Gastrocnemius medialis (tissue), 4 donors: ENCODE data around the gene ZNF326.

ENCODE experiments used
- CTCF ChIP-seq, 5 experiments: fragments of 450-650 bp in 3 of 5; fragments of 200-600 bp in 2 of 5; sonication (generic) in 2 of 5; IDR thresholded peaks in 4 of 5; conservative IDR thresholded peaks in 1 of 5; 1 replicate in 4 of 5; 2 replicates in 1 of 5; pipeline ENCODE4 v1.5.1; 2016 to 2019; ENCODE audit warnings: antibody characterized with exemption in 5 of 5, mild to moderate bottlenecking in 3 of 5, moderate library complexity in 3 of 5
- POLR2A ChIP-seq, 2 donors: fragments of 450-650 bp; IDR thresholded peaks; one replicate each; pipeline ENCODE4 v1.6.1; 2017; ENCODE audit warnings: antibody characterized with exemption in 2 of 2, mild to moderate bottlenecking in 2 of 2, moderate library complexity in 2 of 2

GRCh38 chr1:89995598-89996449, 914 bp downstream of the ZNF326 start:
- TF ChIP-seq CTCF (IDR thresholded peaks at IDR 0.05 in 4 of 5, conservative IDR thresholded peaks at IDR 0.05 in 1 of 5) (no peak), POLR2A (IDR thresholded peaks at IDR 0.05) (no peak)
